Smooth muscle cell (in vitro differentiated cells): ENCODE results near the gene SLC27A5. TPM values are rescaled to one million over a fixed set of nuclear protein-coding genes. Genes with fewer than 3 reads are reported as not detected.
A peak's percentile ranks its signal among the peaks of the same experiment; 100 is the strongest.

Experiments
- DNase-seq: peaks from one replicate; lab custom pipeline; 2025; ENCODE audit not compliant: unreplicated experiment; lab: John Stamatoyannopoulos, UW
- H2AFZ ChIP-seq: fragments of 200-600 bp; sonication (generic); 2 replicates; pipeline ENCODE4 v1.6.0; 2016; ENCODE audit warnings: antibody characterized with exemption, low read depth, mild to moderate bottlenecking
- H3F3A ChIP-seq: fragments of 200-600 bp; sonication (generic); 2 replicates; pipeline ENCODE4 v1.6.0; 2017; ENCODE audit warnings: antibody characterized with exemption, low read depth
- H3K27ac ChIP-seq: fragments of 200-600 bp; sonication (generic); 2 replicates; pipeline ENCODE4 v1.5.1; 2016; ENCODE audit warnings: low read depth, mild to moderate bottlenecking
- H3K27me3 ChIP-seq: fragments of 200-600 bp; sonication (generic); 2 replicates; pipeline ENCODE4 v1.6.1; 2016; ENCODE audit warnings: low read depth, mild to moderate bottlenecking
- H3K36me3 ChIP-seq: fragments of 200-600 bp; sonication (generic); 2 replicates; pipeline ENCODE4 v1.5.1; 2016; ENCODE audit warnings: low read depth
- H3K4me1 ChIP-seq: fragments of 200-600 bp; sonication (generic); 2 replicates; pipeline ENCODE4 v1.5.1; 2016; ENCODE audit warnings: low read depth
- H3K4me2 ChIP-seq: fragments of 200-600 bp; sonication (generic); 2 replicates; pipeline ENCODE4 v1.6.0; 2016; ENCODE audit warnings: mild to moderate bottlenecking
- H3K4me3 ChIP-seq: fragments of 200-600 bp; sonication (generic); 2 replicates; pipeline ENCODE4 v1.5.1; 2016; ENCODE audit warnings: mild to moderate bottlenecking
- H3K79me2 ChIP-seq: fragments of 200-600 bp; sonication (generic); 2 replicates; pipeline ENCODE4 v1.6.0; 2016; ENCODE audit warnings: low read depth, mild to moderate bottlenecking
- H3K9ac ChIP-seq: fragments of 200-600 bp; sonication (generic); 2 replicates; pipeline ENCODE4 v1.6.0; 2016; ENCODE audit warnings: low read depth
- H3K9me3 ChIP-seq: fragments of 200-600 bp; sonication (generic); replicated peaks from 2 replicates; pipeline ENCODE4 v1.5.1; 2016; ENCODE audit warnings: low read depth
- H4K20me1 ChIP-seq: fragments of 200-600 bp; sonication (generic); 2 replicates; pipeline ENCODE4 v1.6.0; 2016; ENCODE audit warnings: low read depth
- WGBS: methylation state at CpG from one replicate; pipeline ENCODE4 v1.1.7; 2016; ENCODE audit warnings: low lambda C conversion rate; 5-methylcytosine and 5-hydroxymethylcytosine counted together
- polyA plus RNA-seq: library from polyadenylated mRNA; unstranded; fragments of >200 nt; fragmentation: Nextera tagmentation; extraction: Ambion mirVana; gene quantifications from 2 replicates; pipeline ENCODE4 v1.2.1, GENCODE V29; 2016
- total RNA-seq: library from RNA; depleted of rRNA; stranded (reverse); fragments of >200 nt; gene quantifications from 2 replicates; pipeline ENCODE4 v1.2.3, GENCODE V29; 2014
- TF ChIP-seq, protein P1 (sequence below): fragments of 200-600 bp; sonication (generic); IDR thresholded peaks from 2 replicates; pipeline ENCODE4 v1.5.1; 2017; ENCODE audit warnings: borderline replicate concordance, mild to moderate bottlenecking, antibody characterized with exemption; ENCODE audit not compliant: insufficient read depth, poor library complexity, severe bottlenecking

Gene SLC27A5
- total and polyA plus RNA-seq, 2 experiments from 2014 or later, result 6.6 to 7.5 TPM

DNA sequence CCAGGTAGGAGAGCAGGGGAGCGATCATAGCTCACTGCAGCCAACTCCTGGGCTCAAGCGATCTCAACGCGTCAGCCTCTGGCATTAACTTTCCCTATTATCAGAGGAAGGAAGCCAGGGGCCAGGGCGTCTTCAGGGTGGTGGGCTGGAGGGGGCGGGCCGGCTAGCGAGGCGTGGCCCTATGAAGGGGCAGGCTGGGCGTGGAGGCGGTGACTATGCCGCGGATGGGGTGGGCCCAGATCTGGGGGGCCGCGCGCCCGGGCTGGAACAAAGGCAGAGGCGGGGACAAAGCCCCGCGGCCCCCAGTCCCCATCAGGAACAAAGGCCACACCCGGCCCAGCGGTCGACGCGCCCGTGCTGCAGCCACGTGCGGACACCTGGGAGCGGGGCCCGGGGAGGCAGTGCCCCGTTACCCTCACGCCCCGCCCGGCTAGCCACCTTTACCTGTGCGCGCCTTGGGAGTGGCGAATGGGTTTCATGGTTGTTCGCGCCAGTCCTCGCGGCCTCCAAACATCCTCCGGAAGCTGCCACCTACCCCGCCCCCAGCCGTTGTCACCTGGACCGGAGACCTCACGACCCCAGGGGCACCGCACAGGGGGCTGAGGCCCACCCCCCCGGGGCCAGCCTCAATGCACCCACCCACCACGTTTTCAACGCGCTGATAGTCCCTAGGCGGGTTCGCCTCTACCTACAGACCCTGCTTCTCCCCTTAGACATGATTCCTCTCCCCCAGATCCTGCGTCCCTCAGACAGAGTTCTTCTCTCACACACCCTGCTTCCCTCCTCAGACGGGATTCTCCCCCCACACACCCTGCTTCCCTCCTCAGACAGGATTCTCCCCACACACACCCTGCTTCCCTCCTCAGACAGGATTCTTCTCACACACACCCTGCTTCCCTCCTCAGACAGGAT lies 26.7 kb upstream of the SLC27A5 start:
- peaks cover 11% of the 10 kb centered on the region for H3K27me3 ChIP-seq
- H3K4me1 ChIP-seq, result peaks cover 5% of the 10 kb centered on the region
- H4K20me1 ChIP-seq, result no peaks in the 10 kb centered on the region
- TF ChIP-seq, protein P1, sequence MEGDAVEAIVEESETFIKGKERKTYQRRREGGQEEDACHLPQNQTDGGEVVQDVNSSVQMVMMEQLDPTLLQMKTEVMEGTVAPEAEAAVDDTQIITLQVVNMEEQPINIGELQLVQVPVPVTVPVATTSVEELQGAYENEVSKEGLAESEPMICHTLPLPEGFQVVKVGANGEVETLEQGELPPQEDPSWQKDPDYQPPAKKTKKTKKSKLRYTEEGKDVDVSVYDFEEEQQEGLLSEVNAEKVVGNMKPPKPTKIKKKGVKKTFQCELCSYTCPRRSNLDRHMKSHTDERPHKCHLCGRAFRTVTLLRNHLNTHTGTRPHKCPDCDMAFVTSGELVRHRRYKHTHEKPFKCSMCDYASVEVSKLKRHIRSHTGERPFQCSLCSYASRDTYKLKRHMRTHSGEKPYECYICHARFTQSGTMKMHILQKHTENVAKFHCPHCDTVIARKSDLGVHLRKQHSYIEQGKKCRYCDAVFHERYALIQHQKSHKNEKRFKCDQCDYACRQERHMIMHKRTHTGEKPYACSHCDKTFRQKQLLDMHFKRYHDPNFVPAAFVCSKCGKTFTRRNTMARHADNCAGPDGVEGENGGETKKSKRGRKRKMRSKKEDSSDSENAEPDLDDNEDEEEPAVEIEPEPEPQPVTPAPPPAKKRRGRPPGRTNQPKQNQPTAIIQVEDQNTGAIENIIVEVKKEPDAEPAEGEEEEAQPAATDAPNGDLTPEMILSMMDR, result no peak
- no peaks in the 10 kb centered on the region for H3K9me3 ChIP-seq
- H3K9ac ChIP-seq, result peak overlapping the region; percentile 48
- no peaks in the 10 kb centered on the region for H3K79me2 ChIP-seq
- 4% methylated on average over 43 of the region's 55 CpGs for WGBS
- DNase-seq, result no peak
- H3K4me2 ChIP-seq, result peak overlapping the region; percentile 96
- no peaks in the 10 kb centered on the region for H3K36me3 ChIP-seq
- peak overlapping the region; percentile 91 for H2AFZ ChIP-seq
- peak overlapping the region; percentile 57 for H3K4me3 ChIP-seq
- no peaks in the 10 kb centered on the region for H3F3A ChIP-seq
- H3K27ac ChIP-seq, result no peak overlapping the region

DNA sequence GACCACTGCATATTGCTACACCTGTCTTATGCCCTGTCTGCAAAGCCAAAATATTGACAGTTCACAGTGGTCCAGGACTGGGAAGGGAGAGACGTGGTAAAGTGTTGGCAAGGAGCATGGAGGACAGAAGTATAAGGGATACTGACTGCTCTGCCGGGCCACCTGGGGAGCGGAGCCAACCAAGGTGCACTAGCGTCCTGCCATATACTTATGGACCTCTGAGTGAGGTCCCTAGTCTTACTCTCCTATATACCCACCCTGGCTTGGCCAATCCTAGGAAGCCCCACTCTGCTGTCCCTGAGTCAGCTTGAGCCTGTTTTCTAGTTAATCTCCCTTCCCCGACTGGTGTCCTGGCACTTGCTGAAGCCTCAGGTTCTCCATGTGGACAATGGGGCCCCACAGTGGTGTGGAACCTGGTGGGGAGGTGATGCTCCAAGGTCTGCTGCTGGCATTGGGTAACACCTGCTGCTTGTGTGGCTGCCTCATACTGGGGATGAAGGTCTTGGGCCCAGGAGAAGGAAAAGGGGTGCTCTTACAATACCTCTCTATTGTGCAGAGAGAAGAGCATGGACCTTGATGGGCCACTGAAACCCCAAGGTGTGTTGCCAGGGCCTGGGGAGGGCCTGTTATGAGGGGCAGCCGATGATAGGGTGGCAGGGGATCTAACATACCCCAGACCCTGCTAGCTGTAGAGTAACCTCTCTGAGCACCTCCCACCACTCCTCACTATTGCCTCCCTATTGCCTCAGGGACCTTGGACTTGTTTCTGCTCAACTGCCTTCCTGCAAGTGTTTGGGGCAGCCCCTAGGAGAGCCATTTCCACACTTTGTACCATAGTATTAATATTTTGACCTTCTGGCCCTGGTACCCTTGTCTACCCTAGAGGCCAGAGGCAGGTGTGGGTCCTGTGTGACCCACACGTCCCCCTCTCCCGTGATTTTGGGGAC lies 25.3 kb upstream of the SLC27A5 start:
- Histone ChIP-seq H3F3A (no peaks in the 10 kb centered on the region), H3K4me1 (peaks cover 5% of the 10 kb centered on the region), H3K79me2 (no peaks in the 10 kb centered on the region), H4K20me1 (no peaks in the 10 kb centered on the region), H3K9ac (no peak overlapping the region), H3K4me3 (no peak overlapping the region), H3K27ac (no peak overlapping the region), H3K4me2 (no peak overlapping the region), H3K36me3 (no peaks in the 10 kb centered on the region), H2AFZ (no peak overlapping the region), H3K9me3 (no peaks in the 10 kb centered on the region), H3K27me3 (peaks cover 11% of the 10 kb centered on the region)
- WGBS, result 95% methylated on average over 8 of the region's 8 CpGs
- TF ChIP-seq, protein P1, result no peak
- no peak for DNase-seq

- no peaks in the 10 kb centered on the region for H4K20me1 ChIP-seq
- H3F3A ChIP-seq, result no peaks in the 10 kb centered on the region
- H3K4me3 ChIP-seq, result no peak overlapping the region
- TF ChIP-seq, protein P1, result no peak
- H3K4me2 ChIP-seq, result no peak overlapping the region
- peaks cover 5% of the 10 kb centered on the region for H3K4me1 ChIP-seq
- no peak overlapping the region for H2AFZ ChIP-seq
- no peak overlapping the region for H3K9ac ChIP-seq
- 88% methylated on average over 3 of the region's 3 CpGs for WGBS
- no peak for DNase-seq
- no peaks in the 10 kb centered on the region for H3K36me3 ChIP-seq
- no peaks in the 10 kb centered on the region for H3K79me2 ChIP-seq
- H3K27me3 ChIP-seq, result peaks cover 9% of the 10 kb centered on the region
- H3K27ac ChIP-seq, result no peak overlapping the region
- H3K9me3 ChIP-seq, result no peaks in the 10 kb centered on the region
These were observed 24.1 kb upstream of the SLC27A5 start for GRCh38 chr19:58535857-58536256.
